Neuronal stem cell (in vitro differentiated cells): ENCODE measurements around the gene EXOSC1.
"Not testable (repeated sequence)": the region's sequence is repeated elsewhere in the genome, so short reads cannot be mapped to it uniquely, and the experiment has no call there.

Experiments used
- DNase-seq: peaks from one replicate; pipeline ENCODE4 v3.0.0-alpha.2; 2013; ENCODE audit warnings: low spot score
- H2AFZ ChIP-seq: one replicate; pipeline ENCODE4 v1.6.1; 2013; ENCODE audit warnings: mild to moderate bottlenecking, low read length, inconsistent platforms
- H2AK5ac ChIP-seq: 2 replicates; pipeline ENCODE4 v1.6.1; 2013; ENCODE audit warnings: low read depth, mild to moderate bottlenecking, inconsistent platforms, low read length, moderate library complexity, mixed read lengths
- H2BK120ac ChIP-seq: 2 replicates; pipeline ENCODE4 v1.6.1; 2013; ENCODE audit warnings: low read depth, mild to moderate bottlenecking, inconsistent platforms, low read length, moderate library complexity, mixed read lengths
- H2BK12ac ChIP-seq: one replicate; pipeline ENCODE4 v1.6.1; 2013; ENCODE audit warnings: low read length, inconsistent platforms
- H2BK15ac ChIP-seq: 2 replicates; pipeline ENCODE4 v1.6.1; 2013; ENCODE audit warnings: mild to moderate bottlenecking, low read length, inconsistent platforms, mixed read lengths
- H2BK5ac ChIP-seq: one replicate; pipeline ENCODE4 v1.6.1; 2013; ENCODE audit warnings: inconsistent platforms, mild to moderate bottlenecking, low read length, moderate library complexity
- H3K14ac ChIP-seq: one replicate; pipeline ENCODE4 v1.6.1; 2013; ENCODE audit warnings: low read length, inconsistent platforms
- H3K18ac ChIP-seq: 2 replicates; pipeline ENCODE4 v1.6.1; 2013; ENCODE audit warnings: low read length, inconsistent platforms
- H3K23ac ChIP-seq: 2 replicates; pipeline ENCODE4 v1.6.1; 2013; ENCODE audit warnings: low read depth, mild to moderate bottlenecking, mixed read lengths, low read length, inconsistent platforms; ENCODE audit not compliant: poor library complexity
- H3K27ac ChIP-seq: replicated peaks from 3 replicates; pipeline ENCODE4 v1.5.1; 2013; ENCODE audit warnings: low read length, inconsistent platforms
- H3K27me3 ChIP-seq, 3 experiments: 2 replicates each; pipeline ENCODE4 v1.6.1; 2013; ENCODE audit warnings: low read length in 3 of 3, mild to moderate bottlenecking in 2 of 3, inconsistent platforms in 1 of 3, low read depth in 1 of 3, mixed read lengths in 1 of 3, moderate library complexity in 1 of 3; ENCODE audit not compliant: control insufficient read depth in 3 of 3, insufficient read depth in 3 of 3
- H3K36me3 ChIP-seq, 2 donors: replicated peaks in 1 of 2; 2 replicates each; pipeline ENCODE4 v1.6.1; 2013; ENCODE audit warnings: low read length in 2 of 2; ENCODE audit not compliant: control insufficient read depth in 2 of 2, insufficient read depth in 2 of 2
- H3K4ac ChIP-seq: 2 replicates; pipeline ENCODE4 v1.6.1; 2013; ENCODE audit warnings: inconsistent platforms, mild to moderate bottlenecking, low read length, moderate library complexity
- H3K4me1 ChIP-seq, 2 donors: 1 replicate in 1 of 2; 2 replicates in 1 of 2; pipeline ENCODE4 v1.6.1; 2013; ENCODE audit warnings: low read length in 2 of 2, low read depth in 1 of 2; ENCODE audit not compliant: control insufficient read depth in 2 of 2, insufficient read depth in 1 of 2
- H3K4me2 ChIP-seq: one replicate; pipeline ENCODE4 v1.6.1; 2013; ENCODE audit warnings: mild to moderate bottlenecking, low read length, inconsistent platforms; ENCODE audit not compliant: insufficient read depth, poor library complexity, severe bottlenecking
- H3K4me3 ChIP-seq, 2 donors: 2 replicates each; pipeline ENCODE4 v1.5.1; 2013; ENCODE audit warnings: low read length in 2 of 2, mild to moderate bottlenecking in 2 of 2, inconsistent platforms in 1 of 2, moderate library complexity in 1 of 2
- H3K79me1 ChIP-seq: one replicate; pipeline ENCODE4 v1.6.1; 2013; ENCODE audit warnings: low read depth, mild to moderate bottlenecking, inconsistent platforms, low read length, moderate library complexity
- H3K9ac ChIP-seq: one replicate; pipeline ENCODE4 v1.6.1; 2013; ENCODE audit warnings: mild to moderate bottlenecking, low read depth, low read length, inconsistent platforms; ENCODE audit not compliant: poor library complexity
- H3K9me3 ChIP-seq, 2 donors: replicated peaks in 1 of 2; 2 replicates each; pipeline versions ENCODE3 to v1.6.1; 2013; ENCODE audit warnings: low read length in 2 of 2, mild to moderate bottlenecking in 2 of 2, inconsistent platforms in 1 of 2, low read depth in 1 of 2, mixed read lengths in 1 of 2, moderate library complexity in 1 of 2; ENCODE audit not compliant: control insufficient read depth in 2 of 2, insufficient read depth in 1 of 2
- H4K8ac ChIP-seq: one replicate; pipeline ENCODE4 v1.6.1; 2013; ENCODE audit warnings: low read depth, mild to moderate bottlenecking, inconsistent platforms, low read length, moderate library complexity
- H4K91ac ChIP-seq: one replicate; pipeline ENCODE4 v1.6.1; 2013; ENCODE audit warnings: low read length, low read depth, mild to moderate bottlenecking, inconsistent platforms; ENCODE audit not compliant: poor library complexity
- WGBS, 2 donors: extraction: QIAGEN DNeasy Blood & Tissue Kit; methylation state at CpG; one replicate each; pipeline ENCODE4 v1.1.7; 2013; ENCODE audit warnings: missing lambda C conversion rate in 2 of 2, mixed read lengths in 1 of 2; ENCODE audit not compliant: insufficient read length in 2 of 2, insufficient replicate concordance in 1 of 2; ENCODE audit errors: extremely low coverage in 2 of 2; 5-methylcytosine and 5-hydroxymethylcytosine counted together

The EXOSC1 gene

DNA sequence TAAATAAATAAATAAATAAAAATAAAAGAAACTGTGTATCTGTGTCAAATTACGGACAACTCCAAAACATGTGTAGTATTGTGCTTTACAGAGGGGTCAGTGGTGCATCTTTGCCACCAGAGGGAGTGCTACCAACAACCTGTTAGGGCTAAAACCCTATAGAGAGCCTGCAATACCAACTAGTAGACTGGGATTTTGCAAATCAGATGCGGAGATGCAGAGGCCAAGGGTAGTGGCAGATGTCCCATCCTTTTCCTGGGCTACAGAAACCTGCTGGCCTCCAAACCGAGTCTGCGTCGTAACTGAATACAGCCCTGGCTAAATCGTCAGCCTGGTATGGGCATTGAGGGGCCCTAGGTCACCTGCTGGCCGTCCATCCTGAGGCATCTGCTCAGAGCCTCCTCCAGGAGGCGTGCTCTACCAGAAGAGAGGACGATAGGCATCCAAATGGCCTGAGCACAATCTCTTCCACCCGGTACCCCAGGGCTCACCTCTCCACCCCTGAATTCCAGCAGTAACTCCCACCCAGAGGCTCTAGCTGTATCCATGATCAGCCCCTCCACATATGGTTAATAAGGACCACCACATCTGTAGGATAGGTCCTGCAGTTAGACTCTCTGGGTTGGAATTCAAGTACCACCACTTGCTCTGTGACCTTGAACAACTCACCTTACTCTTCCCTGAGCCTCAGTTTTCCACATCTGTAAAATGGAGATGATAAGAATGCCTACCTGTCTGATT, 38.4 kb downstream of the EXOSC1 start:
- H3K27ac ChIP-seq, result no peak overlapping the region
- no peak overlapping the region for H2AK5ac ChIP-seq
- H3K23ac ChIP-seq, result no peak overlapping the region
- no peak overlapping the region for H2BK12ac ChIP-seq
- H3K79me1 ChIP-seq, result no peaks in the 10 kb centered on the region
- H2BK120ac ChIP-seq, result no peak overlapping the region
- H3K9ac ChIP-seq, result no peak overlapping the region
- no peak overlapping the region for H3K4ac ChIP-seq
- no peaks in the 10 kb centered on the region for H3K9me3 ChIP-seq
- H3K18ac ChIP-seq, result no peak overlapping the region
- no peak overlapping the region for H4K8ac ChIP-seq
- no peaks in the 10 kb centered on the region for H3K27me3 ChIP-seq
- peak overlapping the region; percentile 55 for H3K4me2 ChIP-seq
- H2BK15ac ChIP-seq, result no peak overlapping the region
- peak overlapping the region; percentile 92 for H2AFZ ChIP-seq
- no peak overlapping the region for H2BK5ac ChIP-seq
- peaks cover 0 to 3% of the 10 kb centered on the region in 2 donors for H3K4me1 ChIP-seq
- no peak overlapping the region for H4K91ac ChIP-seq
- DNase-seq, result peak; percentile 62
- H3K4me3 ChIP-seq, result peak overlapping the region; percentile 30 to 32
- H3K14ac ChIP-seq, result no peak overlapping the region
- no CpG with 5 or more reads among the region's 10 CpGs for WGBS, 2 donors
- H3K36me3 ChIP-seq, result no peaks in the 10 kb centered on the region

GRCh38 chr10:97406483-97406882, 39.3 kb downstream of the EXOSC1 start:
- H4K8ac ChIP-seq, H3K27ac ChIP-seq, H3K4me2 ChIP-seq, H3K23ac ChIP-seq, H3K14ac ChIP-seq, H3K79me1 ChIP-seq, H4K91ac ChIP-seq, H3K27me3 ChIP-seq, H3K18ac ChIP-seq, H2BK5ac ChIP-seq, DNase-seq, H2BK12ac ChIP-seq, H3K36me3 ChIP-seq, H3K4me1 ChIP-seq, H3K4ac ChIP-seq, H3K9me3 ChIP-seq, H2BK15ac ChIP-seq, H2BK120ac ChIP-seq, H2AK5ac ChIP-seq, H3K9ac ChIP-seq, H3K4me3 ChIP-seq: not testable (repeated sequence)
- H2AFZ ChIP-seq, result peak overlapping the region; percentile 21
- WGBS, 2 donors, result no CpG with 5 or more reads among the region's 7 CpGs

DNA sequence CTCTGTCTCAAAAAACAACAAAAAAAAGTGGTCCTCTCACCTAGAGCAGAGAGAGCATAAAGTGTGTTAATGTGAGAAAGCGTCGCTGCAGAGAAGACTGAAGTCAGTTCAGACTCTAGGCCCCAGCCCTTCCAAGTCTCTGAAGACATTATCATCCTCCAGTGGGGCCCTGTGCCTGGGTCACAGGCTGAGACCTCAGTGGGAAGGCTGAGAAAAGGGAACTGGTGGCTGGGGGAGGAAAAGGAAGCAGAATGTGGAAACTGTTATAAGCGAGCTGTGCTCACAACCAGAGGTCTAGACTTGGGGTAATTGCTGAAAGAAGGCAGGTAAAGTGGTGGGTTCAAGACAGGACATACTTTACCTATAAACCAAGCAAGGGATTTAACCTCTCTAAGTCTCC, 39.7 kb downstream of the EXOSC1 start:
- Histone ChIP-seq H2BK12ac (no peak overlapping the region), H3K23ac (no peak overlapping the region), H3K4me1 (peaks cover 0 to 2% of the 10 kb centered on the region in 2 donors), H3K79me1 (no peaks in the 10 kb centered on the region), H3K14ac (no peak overlapping the region), H2BK120ac (no peak overlapping the region), H2AFZ (peak overlapping the region; percentile 23), H3K9ac (no peak overlapping the region), H3K9me3 (no peaks in the 10 kb centered on the region), H4K8ac (no peak overlapping the region), H4K91ac (no peak overlapping the region), H3K27ac (no peak overlapping the region), H3K36me3 (no peaks in the 10 kb centered on the region), H3K27me3 (no peaks in the 10 kb centered on the region), H3K4me3 (peak overlapping the region in 1 of 2 donors; percentile 52), H2AK5ac (no peak overlapping the region), H3K18ac (no peak overlapping the region), H2BK5ac (no peak overlapping the region), H2BK15ac (no peak overlapping the region), H3K4ac (no peak overlapping the region), H3K4me2 (no peak overlapping the region)
- WGBS, 2 donors, result no CpG with 5 or more reads among the region's 3 CpGs
- no peak for DNase-seq

DNA sequence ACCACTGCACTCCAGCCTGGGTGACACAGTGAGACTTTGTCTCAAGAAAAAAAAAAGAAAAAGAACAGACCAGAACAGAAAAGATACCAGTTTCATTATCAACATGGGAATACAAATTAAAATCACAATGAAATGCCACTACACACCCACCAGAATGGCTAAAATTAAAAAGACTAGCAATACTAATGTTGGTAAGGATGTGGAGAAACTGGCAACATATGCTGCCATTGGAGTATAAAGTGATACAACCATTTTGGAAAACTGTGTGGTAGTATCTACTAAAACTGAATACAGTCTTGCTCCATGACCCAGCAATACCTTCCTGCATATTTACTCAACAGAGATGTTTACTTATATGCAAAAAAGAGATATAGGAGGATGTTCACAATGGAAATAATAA, 41.8 kb downstream of the EXOSC1 start:
- Histone ChIP-seq H3K27me3 (no peaks in the 10 kb centered on the region), H2BK5ac (no peak overlapping the region), H2BK12ac (no peak overlapping the region), H2BK120ac (no peak overlapping the region), H2BK15ac (no peak overlapping the region), H3K4me1 (peaks cover 4 to 7% of the 10 kb centered on the region in 2 donors), H3K23ac (no peak overlapping the region), H3K27ac (no peak overlapping the region), H3K4me2 (no peak overlapping the region), H3K4ac (no peak overlapping the region), H3K36me3 (no peaks in the 10 kb centered on the region), H2AK5ac (no peak overlapping the region), H4K8ac (no peak overlapping the region), H4K91ac (no peak overlapping the region), H3K14ac (no peak overlapping the region), H2AFZ (no peak overlapping the region), H3K79me1 (no peaks in the 10 kb centered on the region), H3K9me3 (no peaks in the 10 kb centered on the region), H3K9ac (no peak overlapping the region), H3K18ac (no peak overlapping the region), H3K4me3 (no peak overlapping the region)
- DNase-seq, result no peak
